GM10266 (cell line): ENCODE measurements around the gene C10orf105.

Experiments used
- DNase-seq: peaks from one replicate; pipeline ENCODE4 v3.0.0; 2012; ENCODE audit errors: extremely low spot score
- CTCF ChIP-seq: IDR thresholded peaks from 2 replicates; pipeline ENCODE4 v1.5.1; 2012; ENCODE audit warnings: mild to moderate bottlenecking, low read depth; ENCODE audit not compliant: control insufficient read depth, insufficient read depth; ENCODE audit errors: missing control alignments

C10orf105 gene

GRCh38 chr10:71695502-71696476 lies 23.8 kb downstream of the C10orf105 start:
- no peak for DNase-seq
- TF ChIP-seq CTCF, result no peak

- TF ChIP-seq CTCF, result no peak
- peak; percentile 92 for DNase-seq
These were observed 25.0 kb downstream of the C10orf105 start for GRCh38 chr10:71694567-71694968.

- no peak for TF ChIP-seq CTCF
- no peak for DNase-seq
These were observed 25.5 kb downstream of the C10orf105 start for GRCh38 chr10:71694039-71694501.

- no peak for TF ChIP-seq CTCF
- DNase-seq, result no peak
These were observed 26.2 kb downstream of the C10orf105 start for GRCh38 chr10:71693377-71693776.

- TF ChIP-seq CTCF, result no peak
- DNase-seq, result no peak
These were observed 26.8 kb downstream of the C10orf105 start for GRCh38 chr10:71692598-71693306.

- DNase-seq, result no peak
- TF ChIP-seq CTCF, result no peak
These were observed 28.2 kb downstream of the C10orf105 start for GRCh38 chr10:71691405-71691804.
